HG03060 (cell line): ENCODE measurements around the gene SUGCT.
A peak's percentile ranks its signal among the peaks of the same experiment; 100 is the strongest.

Source experiments
- ATAC-seq: cut with Tn5 transposase; IDR thresholded peaks from one replicate; pipeline ENCODE4 v1.9.1; 2021; ENCODE audit warnings: low read depth, moderate number of reproducible peaks; ENCODE audit not compliant: unreplicated experiment

SUGCT gene

GRCh38 chr7:40439686-40440085 lies 304.9 kb downstream of the SUGCT start:
- ATAC-seq = no peak

GRCh38 chr7:40447345-40447744 lies 312.5 kb downstream of the SUGCT start:
- ATAC-seq = no peak

DNA sequence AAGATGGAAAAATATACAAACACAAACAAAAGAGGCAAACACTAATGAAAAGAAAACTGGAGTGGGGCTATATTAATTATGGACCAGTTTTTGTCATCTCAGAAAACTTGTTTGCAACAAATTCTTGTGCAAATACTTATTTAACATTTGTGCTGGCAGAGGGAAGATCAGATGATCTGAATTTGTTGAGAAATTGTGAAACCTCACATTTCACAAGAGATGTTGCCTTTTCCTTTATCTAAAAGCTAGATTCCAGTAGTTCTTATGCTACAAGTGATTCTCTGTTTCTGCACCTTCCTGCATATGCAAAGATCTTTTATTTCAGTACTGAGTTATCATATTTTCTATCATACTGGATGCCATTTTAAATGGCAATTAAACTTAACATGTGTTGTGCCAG lies 320.7 kb downstream of the SUGCT start:
- ATAC-seq = no peak

- no peak for ATAC-seq
These were observed 323.1 kb downstream of the SUGCT start for GRCh38 chr7:40457776-40458480.

DNA sequence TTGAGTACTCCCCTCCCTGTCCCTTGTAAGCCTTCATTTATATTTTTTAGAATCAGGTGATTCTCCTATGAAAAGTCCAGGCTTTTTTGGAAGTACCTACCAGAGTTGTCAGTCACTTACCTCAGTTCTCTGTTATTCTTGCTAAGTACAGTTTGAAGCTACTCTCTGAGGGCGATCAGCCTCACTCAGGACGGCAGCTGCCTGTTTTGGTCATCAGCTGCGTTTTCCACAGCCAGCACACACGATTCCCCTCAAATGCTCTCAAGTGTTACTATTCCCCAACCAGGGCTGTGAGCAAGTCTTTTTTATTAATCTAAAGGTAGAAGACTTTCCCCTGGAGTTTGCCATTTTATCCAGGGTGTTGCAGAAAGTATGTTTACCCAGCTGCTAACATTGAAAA lies 328.6 kb downstream of the SUGCT start:
- ATAC-seq = no peak

DNA sequence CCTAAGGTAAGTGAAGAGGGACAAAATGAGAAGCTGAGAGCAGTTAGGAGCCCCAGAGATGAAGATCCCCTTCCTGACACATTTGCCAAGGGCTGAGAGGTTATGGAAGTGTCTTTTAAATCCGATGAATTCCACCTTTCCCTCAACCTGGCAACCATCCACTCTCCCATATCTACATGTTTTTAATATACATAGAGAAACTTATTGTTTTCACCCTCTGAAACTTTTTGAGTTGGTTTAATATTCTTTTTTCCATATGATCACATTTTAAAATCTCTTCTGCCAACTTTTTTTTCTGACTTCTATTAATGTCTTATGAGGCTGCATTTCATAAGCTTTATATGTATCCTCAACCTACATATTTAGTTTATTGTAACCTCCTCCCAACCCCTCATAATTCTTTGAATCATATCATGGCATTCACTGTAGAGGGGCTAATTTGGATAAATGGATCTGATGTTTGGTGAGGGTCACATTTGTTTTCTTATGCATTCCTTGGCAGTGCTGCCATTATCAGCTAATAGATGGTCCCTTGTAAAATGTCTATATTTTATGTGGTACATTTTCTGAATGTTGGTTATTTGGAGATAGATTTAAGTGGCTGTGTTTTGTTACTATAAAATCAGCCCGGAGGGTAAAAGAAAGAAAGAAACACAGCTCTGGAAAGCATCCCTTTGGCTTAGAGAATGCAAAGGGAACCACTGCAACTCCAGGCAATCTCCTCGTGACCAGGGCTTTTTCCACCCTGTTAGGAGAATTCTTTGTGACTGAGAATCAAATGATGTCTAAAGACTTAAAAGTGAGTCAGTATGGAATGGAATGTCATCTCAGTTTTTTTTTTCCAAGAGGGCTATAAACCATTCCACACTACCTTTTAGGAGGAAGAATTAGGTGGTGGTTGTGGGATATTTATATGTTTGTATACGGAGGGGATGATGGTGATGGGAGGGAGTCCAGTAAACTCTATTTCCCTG lies 334.4 kb downstream of the SUGCT start:
- ATAC-seq = no peak

DNA sequence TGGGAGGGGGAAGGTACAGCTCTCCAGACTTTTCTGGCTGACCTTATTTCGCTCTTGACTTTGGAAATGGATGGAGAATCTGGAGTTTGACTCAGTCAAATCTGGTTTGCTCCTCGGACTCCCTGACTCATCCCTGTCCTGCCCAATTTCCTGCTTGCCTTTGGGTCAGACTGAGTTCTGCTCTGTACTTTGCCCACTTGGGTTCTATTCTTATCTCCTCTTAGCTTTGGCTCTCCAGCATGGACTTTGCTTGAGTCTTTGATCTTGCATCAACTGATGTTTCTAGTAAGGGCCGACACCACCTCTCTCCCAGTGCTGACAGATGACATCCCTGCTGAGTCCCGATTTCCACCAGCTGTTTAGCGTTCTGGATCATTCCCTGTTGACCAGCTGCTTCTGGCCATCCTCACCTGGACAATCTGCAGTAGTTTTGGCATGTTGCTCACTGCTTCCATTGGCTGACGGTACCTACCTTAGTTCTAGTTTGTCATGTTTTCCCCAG lies 335.3 kb downstream of the SUGCT start:
- no peak for ATAC-seq

DNA sequence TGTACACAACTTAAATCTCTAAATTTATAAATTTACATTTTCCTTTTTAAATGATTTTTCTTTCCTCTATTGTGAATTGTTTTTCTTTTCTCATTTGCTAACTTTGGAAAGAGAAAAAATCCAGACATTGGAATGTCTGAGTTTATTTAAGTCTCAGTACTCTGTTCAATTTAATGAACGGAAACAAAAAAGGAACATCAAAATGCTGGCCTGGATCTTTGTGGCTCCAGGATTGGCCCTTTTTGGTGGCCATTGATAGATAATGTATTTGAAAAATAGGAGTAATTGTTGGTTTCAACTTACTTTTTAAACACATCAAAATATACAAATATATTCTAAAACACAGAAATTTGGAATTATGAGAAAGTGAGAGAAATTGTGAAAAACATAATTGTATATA lies 336.0 kb downstream of the SUGCT start:
- ATAC-seq = no peak

DNA sequence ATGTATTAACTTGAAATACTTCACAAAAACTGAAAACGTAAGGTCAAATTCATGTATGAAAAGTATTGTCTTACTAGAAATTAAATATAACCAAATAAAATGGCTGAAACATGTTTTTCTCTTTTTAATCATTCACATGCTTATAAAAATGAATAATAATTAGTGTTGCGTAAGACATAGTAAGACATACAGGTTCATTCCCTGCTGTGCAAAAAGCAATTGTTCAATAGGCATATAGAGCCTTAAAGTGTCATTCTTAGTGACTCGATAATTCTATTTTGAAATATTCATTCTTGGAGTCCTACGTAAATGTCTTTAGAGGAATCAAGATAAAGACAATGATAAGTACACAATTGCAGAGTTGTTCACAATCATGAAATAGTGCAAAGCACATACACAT lies 337.1 kb downstream of the SUGCT start:
- ATAC-seq = no peak

DNA sequence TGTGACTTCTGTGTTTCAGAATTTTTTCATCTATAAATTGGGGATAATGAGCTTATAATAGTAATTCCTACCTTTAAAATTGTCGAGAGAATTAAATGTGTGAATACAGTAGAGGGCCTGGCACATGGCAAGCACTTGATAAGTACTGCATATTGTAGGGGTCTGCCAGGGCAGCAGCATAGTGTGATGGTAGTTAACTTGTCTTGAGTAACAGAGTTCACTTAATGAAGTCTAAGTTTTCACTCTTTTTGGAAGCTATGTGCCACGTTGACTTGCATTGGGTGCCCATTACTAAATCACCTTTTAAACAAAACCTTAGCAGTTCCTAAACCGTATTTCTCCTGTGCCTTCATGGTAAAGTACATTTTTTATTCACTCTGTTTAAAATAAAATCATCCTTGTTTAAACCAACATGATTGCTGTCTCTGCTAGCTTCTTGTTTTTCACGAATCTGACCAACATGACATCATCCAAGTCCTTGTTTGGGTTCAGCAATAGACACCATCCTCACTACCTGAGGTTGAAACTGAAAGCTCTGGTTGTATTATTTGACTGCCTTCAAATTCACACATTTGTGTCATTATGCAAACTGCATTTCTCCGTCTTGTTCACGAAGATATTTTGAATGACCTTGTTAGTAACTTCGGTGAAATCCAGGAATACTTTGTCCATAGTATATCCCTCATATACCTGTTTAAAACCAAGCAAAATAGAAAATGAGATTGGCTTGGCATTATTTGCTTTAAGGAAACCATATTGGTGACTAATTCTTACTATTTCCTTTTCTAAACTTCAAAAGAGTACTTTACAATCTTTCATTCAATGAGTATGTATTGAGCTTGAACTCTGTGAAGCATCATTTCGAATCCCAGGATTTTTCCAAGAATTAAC lies 340.2 kb downstream of the SUGCT start:
- ATAC-seq = peak; percentile 98

GRCh38 chr7:40475681-40475982 lies 340.8 kb downstream of the SUGCT start:
- ATAC-seq = no peak

GRCh38 chr7:40477094-40477493 lies 342.3 kb downstream of the SUGCT start:
- no peak for ATAC-seq

DNA sequence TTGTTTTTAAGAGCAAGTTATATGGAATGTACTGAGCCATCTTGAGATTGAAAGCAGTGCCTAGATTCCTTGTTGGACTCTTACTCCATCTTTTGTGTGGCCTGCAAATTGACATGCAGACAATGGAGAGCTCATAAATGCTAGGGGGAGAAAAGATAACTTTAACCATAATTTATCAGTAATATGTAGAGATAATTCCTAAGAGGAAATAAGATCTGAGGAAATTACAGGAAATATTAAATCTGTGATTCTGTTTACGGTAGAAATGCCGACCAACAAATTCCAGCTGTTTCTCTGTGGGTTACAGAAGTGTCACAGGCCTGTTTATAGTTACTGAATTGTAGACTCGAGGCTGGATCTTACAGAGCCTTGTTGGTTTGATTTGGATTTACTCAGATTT lies 348.0 kb downstream of the SUGCT start:
- ATAC-seq = no peak

GRCh38 chr7:40483630-40484029 lies 348.8 kb downstream of the SUGCT start:
- no peak for ATAC-seq

GRCh38 chr7:40489844-40490602 lies 355.2 kb downstream of the SUGCT start:
- no peak for ATAC-seq

- no peak for ATAC-seq
These were observed 355.8 kb downstream of the SUGCT start for GRCh38 chr7:40490603-40490924.

DNA sequence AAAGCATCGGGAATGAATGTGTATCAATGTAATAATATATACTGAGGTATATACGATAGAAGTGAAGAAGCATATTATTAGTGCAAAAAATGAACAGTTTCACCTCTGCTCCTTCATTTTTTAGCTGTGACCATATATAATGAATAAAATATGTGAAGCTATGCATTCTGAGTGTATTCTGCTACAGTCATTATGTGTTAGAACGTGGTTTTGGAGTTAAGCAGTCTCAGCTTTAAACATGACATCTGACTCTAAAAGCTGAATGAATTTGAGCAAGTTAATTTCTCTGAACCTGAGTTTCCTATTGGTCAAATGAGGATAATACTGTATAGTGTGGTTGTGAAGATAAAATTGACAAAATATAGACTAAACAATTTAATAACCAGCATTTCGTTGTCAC lies 358.1 kb downstream of the SUGCT start:
- no peak for ATAC-seq

- ATAC-seq = no peak
These were observed 358.8 kb downstream of the SUGCT start for GRCh38 chr7:40493609-40494051.

- no peak for ATAC-seq
These were observed 364.2 kb downstream of the SUGCT start for GRCh38 chr7:40498924-40499510.

- no peak for ATAC-seq
These were observed 364.9 kb downstream of the SUGCT start for GRCh38 chr7:40499718-40500117.
